ENCODE results near the gene FHIP2A.
"Not testable (repeated sequence)": the region's sequence is repeated elsewhere in the genome, so short reads cannot be mapped to it uniquely, and the experiment has no call there.

Gene FHIP2A

DNA sequence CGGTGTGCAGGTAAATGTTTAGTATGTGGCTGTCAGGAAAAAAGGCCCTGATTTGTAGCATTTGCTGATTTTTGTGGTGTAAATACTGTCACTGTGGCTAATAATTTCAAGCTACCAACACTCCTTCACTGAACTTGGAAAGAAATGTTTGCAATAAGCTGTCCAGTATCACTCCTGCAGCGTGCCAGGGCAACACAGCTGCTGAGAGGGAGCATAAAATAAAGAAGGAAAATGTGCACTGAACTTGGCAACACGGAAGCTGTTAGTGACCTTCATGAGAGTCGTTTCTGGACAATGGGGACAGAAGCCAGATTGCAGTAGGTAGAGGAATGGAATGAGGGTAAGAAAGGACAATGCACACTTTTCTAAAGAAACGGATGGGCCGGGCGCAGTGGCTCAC, 37.9 kb upstream of the FHIP2A start:
- H4K12ac ChIP-seq (ENCODE audit: low read depth, low read length) = no peak overlapping the region
- no CpG with 5 or more reads among the region's 7 CpGs for WGBS (ENCODE audit: extremely low coverage, insufficient coverage, insufficient read length)
- no peak overlapping the region for H2BK12ac ChIP-seq (ENCODE audit: low read length)
- H3K4me1 ChIP-seq (ENCODE audit: control insufficient read depth in 1 of 2, insufficient read depth in 2 of 2, low read length in 2 of 2) = no peaks in the 10 kb centered on the region
- H3K36me3 ChIP-seq (ENCODE audit: control insufficient read depth in 1 of 2, insufficient read depth in 2 of 2, low read length in 2 of 2) = no peaks in the 10 kb centered on the region
- no peaks in the 10 kb centered on the region for H3K27me3 ChIP-seq (ENCODE audit: insufficient read depth, low read length)
- H3K9me3 ChIP-seq (ENCODE audit: insufficient read depth, low read depth, low read length) = no peaks in the 10 kb centered on the region
- H2BK120ac ChIP-seq (ENCODE audit: insufficient read depth, low read length, poor library complexity) = no peak overlapping the region
- H3K9ac ChIP-seq (ENCODE audit: low read length) = no peak overlapping the region
- no peak overlapping the region for H2BK5ac ChIP-seq (ENCODE audit: low read depth, low read length, poor library complexity)
- no peak overlapping the region for H3K4ac ChIP-seq (ENCODE audit: low read depth, low read length)
- H3K18ac ChIP-seq (ENCODE audit: low read length) = no peak overlapping the region
- no peak for DNase-seq
- no peak overlapping the region for H4K91ac ChIP-seq (ENCODE audit: low read depth, low read length)
- H3K79me1 ChIP-seq (ENCODE audit: low read length) = no peaks in the 10 kb centered on the region
- no peak overlapping the region for H3K23ac ChIP-seq (ENCODE audit: low read length)
- H2AK5ac ChIP-seq (ENCODE audit: low read length) = no peak overlapping the region
- no peak overlapping the region for H4K8ac ChIP-seq (ENCODE audit: low read depth, low read length)
- no peaks in the 10 kb centered on the region for H3K79me2 ChIP-seq (ENCODE audit: control insufficient read depth, insufficient read depth, low read length, poor library complexity)
- no peak overlapping the region for H3K4me3 ChIP-seq (ENCODE audit: low read depth, low read length)
- H2AFZ ChIP-seq (ENCODE audit: insufficient read depth, low read length, poor library complexity) = no peak overlapping the region
- no peak overlapping the region for H3K4me2 ChIP-seq (ENCODE audit: low read length)
- no peak overlapping the region for H3K14ac ChIP-seq (ENCODE audit: low read length)
- no peak overlapping the region for H3K27ac ChIP-seq (ENCODE audit: low read depth, low read length)

- H3K23ac ChIP-seq (ENCODE audit: low read length); H4K91ac ChIP-seq (ENCODE audit: low read depth, low read length); H3K18ac ChIP-seq (ENCODE audit: low read length); H3K4me1 ChIP-seq (ENCODE audit: control insufficient read depth in 1 of 2, insufficient read depth in 2 of 2, low read length in 2 of 2); H2BK120ac ChIP-seq (ENCODE audit: insufficient read depth, low read length, poor library complexity); H4K8ac ChIP-seq (ENCODE audit: low read depth, low read length); H3K27me3 ChIP-seq (ENCODE audit: insufficient read depth, low read length); H2AK5ac ChIP-seq (ENCODE audit: low read length); H3K4me2 ChIP-seq (ENCODE audit: low read length); H2AFZ ChIP-seq (ENCODE audit: insufficient read depth, low read length, poor library complexity); H3K36me3 ChIP-seq (ENCODE audit: control insufficient read depth in 1 of 2, insufficient read depth in 2 of 2, low read length in 2 of 2); H4K12ac ChIP-seq (ENCODE audit: low read depth, low read length); H3K4ac ChIP-seq (ENCODE audit: low read depth, low read length); H3K27ac ChIP-seq (ENCODE audit: low read depth, low read length); H2BK5ac ChIP-seq (ENCODE audit: low read depth, low read length, poor library complexity); H3K4me3 ChIP-seq (ENCODE audit: low read depth, low read length); H3K9ac ChIP-seq (ENCODE audit: low read length); H3K9me3 ChIP-seq (ENCODE audit: insufficient read depth, low read depth, low read length); H3K79me1 ChIP-seq (ENCODE audit: low read length); H3K14ac ChIP-seq (ENCODE audit: low read length); H3K79me2 ChIP-seq (ENCODE audit: control insufficient read depth, insufficient read depth, low read length, poor library complexity); H2BK12ac ChIP-seq (ENCODE audit: low read length): not testable (repeated sequence)
- WGBS (ENCODE audit: extremely low coverage, insufficient coverage, insufficient read length) = no CpG with 5 or more reads among the region's 9 CpGs
- peak; percentile 2 to 70 for DNase-seq
These were observed 35.1 kb upstream of the FHIP2A start for GRCh38 chr10:114786492-114786891.

GRCh38 chr10:114787131-114787530, 34.4 kb upstream of the FHIP2A start:
- not testable (repeated sequence) for H4K8ac ChIP-seq (ENCODE audit: low read depth, low read length); H2AK5ac ChIP-seq (ENCODE audit: low read length); H3K18ac ChIP-seq (ENCODE audit: low read length); H3K4ac ChIP-seq (ENCODE audit: low read depth, low read length); H3K14ac ChIP-seq (ENCODE audit: low read length); H3K4me3 ChIP-seq (ENCODE audit: low read depth, low read length); H3K36me3 ChIP-seq (ENCODE audit: control insufficient read depth in 1 of 2, insufficient read depth in 2 of 2, low read length in 2 of 2); H3K79me2 ChIP-seq (ENCODE audit: control insufficient read depth, insufficient read depth, low read length, poor library complexity); H3K9ac ChIP-seq (ENCODE audit: low read length); H2BK120ac ChIP-seq (ENCODE audit: insufficient read depth, low read length, poor library complexity); H2BK5ac ChIP-seq (ENCODE audit: low read depth, low read length, poor library complexity); H2BK12ac ChIP-seq (ENCODE audit: low read length); H2AFZ ChIP-seq (ENCODE audit: insufficient read depth, low read length, poor library complexity); H4K91ac ChIP-seq (ENCODE audit: low read depth, low read length); H3K4me1 ChIP-seq (ENCODE audit: control insufficient read depth in 1 of 2, insufficient read depth in 2 of 2, low read length in 2 of 2); H3K23ac ChIP-seq (ENCODE audit: low read length); H3K27ac ChIP-seq (ENCODE audit: low read depth, low read length); H3K4me2 ChIP-seq (ENCODE audit: low read length); DNase-seq; H4K12ac ChIP-seq (ENCODE audit: low read depth, low read length); H3K27me3 ChIP-seq (ENCODE audit: insufficient read depth, low read length); H3K9me3 ChIP-seq (ENCODE audit: insufficient read depth, low read depth, low read length); H3K79me1 ChIP-seq (ENCODE audit: low read length)
- no CpG with 5 or more reads among the region's 30 CpGs for WGBS (ENCODE audit: extremely low coverage, insufficient coverage, insufficient read length)

DNA sequence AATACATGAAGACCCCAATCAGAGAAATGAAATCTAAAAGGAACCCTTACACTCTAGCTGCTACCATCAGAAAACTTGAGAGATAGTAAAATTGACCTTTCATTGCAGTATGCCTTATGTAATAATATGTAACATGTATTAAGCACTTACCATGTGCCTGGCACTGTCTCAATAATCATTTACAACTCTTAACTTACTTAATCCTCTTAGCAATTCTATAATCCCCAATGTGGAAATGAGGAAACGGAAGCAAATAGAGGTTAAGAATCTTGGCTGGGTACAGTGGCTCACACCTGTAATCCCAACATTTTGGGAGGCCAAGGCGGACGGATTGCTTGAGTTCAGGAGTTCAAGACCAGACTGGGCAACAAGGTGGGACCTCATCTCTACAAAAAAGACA, 29.8 kb upstream of the FHIP2A start:
- Histone ChIP-seq H3K18ac (ENCODE audit: low read length) (no peak overlapping the region), H2AK5ac (ENCODE audit: low read length) (no peak overlapping the region), H3K4me3 (ENCODE audit: low read depth, low read length) (no peak overlapping the region), H3K27ac (ENCODE audit: low read depth, low read length) (no peak overlapping the region), H4K12ac (ENCODE audit: low read depth, low read length) (no peak overlapping the region), H3K27me3 (ENCODE audit: insufficient read depth, low read length) (no peaks in the 10 kb centered on the region), H3K9ac (ENCODE audit: low read length) (no peak overlapping the region), H3K4ac (ENCODE audit: low read depth, low read length) (no peak overlapping the region), H4K91ac (ENCODE audit: low read depth, low read length) (no peak overlapping the region), H4K8ac (ENCODE audit: low read depth, low read length) (no peak overlapping the region), H3K4me1 (ENCODE audit: control insufficient read depth in 1 of 2, insufficient read depth in 2 of 2, low read length in 2 of 2) (no peaks in the 10 kb centered on the region), H3K36me3 (ENCODE audit: control insufficient read depth in 1 of 2, insufficient read depth in 2 of 2, low read length in 2 of 2) (no peaks in the 10 kb centered on the region), H3K14ac (ENCODE audit: low read length) (no peak overlapping the region), H2BK12ac (ENCODE audit: low read length) (no peak overlapping the region), H2BK5ac (ENCODE audit: low read depth, low read length, poor library complexity) (no peak overlapping the region), H3K79me1 (ENCODE audit: low read length) (no peaks in the 10 kb centered on the region), H3K79me2 (ENCODE audit: control insufficient read depth, insufficient read depth, low read length, poor library complexity) (no peaks in the 10 kb centered on the region), H2BK120ac (ENCODE audit: insufficient read depth, low read length, poor library complexity) (no peak overlapping the region), H3K23ac (ENCODE audit: low read length) (no peak overlapping the region), H2AFZ (ENCODE audit: insufficient read depth, low read length, poor library complexity) (no peak overlapping the region), H3K9me3 (ENCODE audit: insufficient read depth, low read depth, low read length) (peaks cover 3% of the 10 kb centered on the region), H3K4me2 (ENCODE audit: low read length) (no peak overlapping the region)
- no peak for DNase-seq
- no CpG with 5 or more reads among the region's 3 CpGs for whole genome bisulfite sequencing (ENCODE audit: extremely low coverage, insufficient coverage, insufficient read length)
